ENCODE results near the gene OR2F1. TPM values are rescaled to one million over a fixed set of nuclear protein-coding genes. Genes with fewer than 3 reads are reported as not detected.

The OR2F1 gene
- total and polyA plus RNA-seq, 10 of the 15 experiments (the other 5 are each of a cell fraction or from before 2014, with no cell fraction given) = not detected

- no peak for TF ChIP-seq SUZ12 (IDR thresholded peaks at IDR 0.05; ENCODE audit: unreplicated experiment)
- TF ChIP-seq, protein P1, sequence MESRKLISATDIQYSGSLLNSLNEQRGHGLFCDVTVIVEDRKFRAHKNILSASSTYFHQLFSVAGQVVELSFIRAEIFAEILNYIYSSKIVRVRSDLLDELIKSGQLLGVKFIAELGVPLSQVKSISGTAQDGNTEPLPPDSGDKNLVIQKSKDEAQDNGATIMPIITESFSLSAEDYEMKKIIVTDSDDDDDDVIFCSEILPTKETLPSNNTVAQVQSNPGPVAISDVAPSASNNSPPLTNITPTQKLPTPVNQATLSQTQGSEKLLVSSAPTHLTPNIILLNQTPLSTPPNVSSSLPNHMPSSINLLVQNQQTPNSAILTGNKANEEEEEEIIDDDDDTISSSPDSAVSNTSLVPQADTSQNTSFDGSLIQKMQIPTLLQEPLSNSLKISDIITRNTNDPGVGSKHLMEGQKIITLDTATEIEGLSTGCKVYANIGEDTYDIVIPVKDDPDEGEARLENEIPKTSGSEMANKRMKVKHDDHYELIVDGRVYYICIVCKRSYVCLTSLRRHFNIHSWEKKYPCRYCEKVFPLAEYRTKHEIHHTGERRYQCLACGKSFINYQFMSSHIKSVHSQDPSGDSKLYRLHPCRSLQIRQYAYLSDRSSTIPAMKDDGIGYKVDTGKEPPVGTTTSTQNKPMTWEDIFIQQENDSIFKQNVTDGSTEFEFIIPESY (IDR thresholded peaks at IDR 0.05) = no peak
- no peak for TF ChIP-seq TCF7 (IDR thresholded peaks at IDR 0.05; ENCODE audit: borderline replicate concordance)
- TF ChIP-seq PAX8 (IDR thresholded peaks at IDR 0.05) = no peak
These were observed 5.9 kb upstream of the OR2F1 start (continued) for GRCh38 chr7:143948733-143949132.

DNA sequence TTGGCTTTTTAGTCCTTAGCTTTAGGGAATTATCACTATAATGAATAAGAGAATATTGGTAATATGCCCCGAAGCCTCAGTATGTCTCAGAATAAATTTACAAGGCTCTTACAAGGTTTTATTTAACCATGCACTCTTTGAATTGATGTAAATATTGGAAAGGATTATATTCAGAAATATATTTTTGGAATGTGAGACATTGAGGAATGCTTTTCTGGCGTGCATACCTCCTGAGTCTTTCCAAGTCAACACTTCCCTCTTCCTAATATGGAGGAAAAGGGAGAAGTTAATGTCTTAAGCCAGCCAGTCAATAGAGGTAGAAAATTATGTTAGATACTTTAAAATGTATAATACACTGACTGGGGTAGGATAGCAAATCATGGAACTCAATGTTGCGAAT lies 1.2 kb upstream of the OR2F1 start:
- H3K4me2 ChIP-seq (ENCODE audit: control insufficient read depth, insufficient read depth) = no peak overlapping the region
- in situ Hi-C loops (cut with MboI) = no loop called here
- no peak for FAIRE-seq
- no peaks in the 10 kb centered on the region for H3K9me3 ChIP-seq (replicated peaks; ENCODE audit: control insufficient read depth, insufficient read depth, low read length)
- no peaks in the 10 kb centered on the region for H3K36me3 ChIP-seq (ENCODE audit: control insufficient read depth in 2 of 2, insufficient read depth in 2 of 2, low read length in 1 of 2)
- SMC1A ChIA-PET (ENCODE audit: uncharacterized antibody, unreplicated experiment) = no interaction called here
- RAD21 ChIA-PET (ENCODE audit: unreplicated experiment) = no interaction called here
- intact Hi-C loops (cut with micrococcal nuclease; ENCODE audit: unreplicated experiment) = no loop called here
- no peaks in the 10 kb centered on the region for H3K4me1 ChIP-seq (ENCODE audit: control insufficient read depth, insufficient read depth, low read length)
- H3K9ac ChIP-seq (ENCODE audit: control insufficient read depth, insufficient read depth, low read length) = no peak overlapping the region
- H4K20me1 ChIP-seq (ENCODE audit: control insufficient read depth, insufficient read depth) = no peaks in the 10 kb centered on the region
- H2AFZ ChIP-seq (ENCODE audit: control insufficient read depth, low read depth, low read length) = no peak overlapping the region
- H3K27ac ChIP-seq (ENCODE audit: control insufficient read depth, insufficient read depth) = no peak overlapping the region
- POLR2A ChIA-PET = no interaction called here
- ATAC-seq = no peak
- no TSS peak for BruUV-seq (replicated peaks)
- H3K4me3 ChIP-seq = no peak overlapping the region
- no peaks in the 10 kb centered on the region for H3K79me2 ChIP-seq (ENCODE audit: control insufficient read depth, insufficient read depth, low read length)
- DNase-seq (ENCODE audit: low read depth, low spot score) = no peak
- no peaks in the 10 kb centered on the region; a peak in 1 of 4 replicates for H3K27me3 ChIP-seq (replicated peaks in 1 of 2; ENCODE audit: control insufficient read depth in 2 of 2, insufficient read depth in 2 of 2, low read length in 1 of 2)
- CTCF ChIA-PET = no interaction called here
- 31% methylated on average over 3 of the region's 3 CpGs for WGBS (ENCODE audit: insufficient coverage, insufficient replicate concordance, low lambda C conversion rate, missing lambda C conversion rate)
- TF ChIP-seq WRNIP1 (IDR thresholded peaks at IDR 0.05; ENCODE audit: borderline replicate concordance, low read depth, low read length) = no peak
- no peak for TF ChIP-seq ELK1 (IDR thresholded peaks at IDR 0.05; ENCODE audit: low read depth, low read length)
- TF ChIP-seq MTA3 (IDR thresholded peaks at IDR 0.05; ENCODE audit: borderline replicate concordance, low read length) = no peak
- no peak for TF ChIP-seq SIX5 (IDR thresholded peaks at IDR 0.05; ENCODE audit: low read depth, low read length, severe bottlenecking)
- TF ChIP-seq KDM1A (IDR thresholded peaks at IDR 0.05; ENCODE audit: borderline replicate concordance) = no peak
- TF ChIP-seq BCL11A (IDR thresholded peaks at IDR 0.05; ENCODE audit: low read depth, low read length) = no peak
- no peak for TF ChIP-seq FOS (IDR thresholded peaks at IDR 0.05; ENCODE audit: borderline replicate concordance, extremely low read depth, insufficient read length)
- TF ChIP-seq CBX3 (IDR thresholded peaks at IDR 0.05; ENCODE audit: borderline replicate concordance, low read depth) = no peak
- no peak for TF ChIP-seq ZNF384 (IDR thresholded peaks at IDR 0.05; ENCODE audit: borderline replicate concordance, low read depth, low read length)
- no peak for TF ChIP-seq PAX8 (IDR thresholded peaks at IDR 0.05)
- no peak for TF ChIP-seq TCF7 (IDR thresholded peaks at IDR 0.05; ENCODE audit: borderline replicate concordance)
- TF ChIP-seq, protein P2, sequence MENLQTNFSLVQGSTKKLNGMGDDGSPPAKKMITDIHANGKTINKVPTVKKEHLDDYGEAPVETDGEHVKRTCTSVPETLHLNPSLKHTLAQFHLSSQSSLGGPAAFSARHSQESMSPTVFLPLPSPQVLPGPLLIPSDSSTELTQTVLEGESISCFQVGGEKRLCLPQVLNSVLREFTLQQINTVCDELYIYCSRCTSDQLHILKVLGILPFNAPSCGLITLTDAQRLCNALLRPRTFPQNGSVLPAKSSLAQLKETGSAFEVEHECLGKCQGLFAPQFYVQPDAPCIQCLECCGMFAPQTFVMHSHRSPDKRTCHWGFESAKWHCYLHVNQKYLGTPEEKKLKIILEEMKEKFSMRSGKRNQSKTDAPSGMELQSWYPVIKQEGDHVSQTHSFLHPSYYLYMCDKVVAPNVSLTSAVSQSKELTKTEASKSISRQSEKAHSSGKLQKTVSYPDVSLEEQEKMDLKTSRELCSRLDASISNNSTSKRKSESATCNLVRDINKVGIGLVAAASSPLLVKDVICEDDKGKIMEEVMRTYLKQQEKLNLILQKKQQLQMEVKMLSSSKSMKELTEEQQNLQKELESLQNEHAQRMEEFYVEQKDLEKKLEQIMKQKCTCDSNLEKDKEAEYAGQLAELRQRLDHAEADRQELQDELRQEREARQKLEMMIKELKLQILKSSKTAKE (IDR thresholded peaks at IDR 0.05; ENCODE audit: low read depth, poor library complexity, severe bottlenecking) = no peak
- no peak for TF ChIP-seq USF1 (IDR thresholded peaks at IDR 0.05; ENCODE audit: borderline replicate concordance, extremely low read length, insufficient read depth, low read depth, low read length)
- no peak for TF ChIP-seq IKZF1 (conservative IDR thresholded peaks at IDR 0.05)
